GM23248 (cell line): ENCODE data around the gene EIF2S3. TPM values are rescaled to one million over a fixed set of nuclear protein-coding genes. Genes with fewer than 3 reads are reported as not detected.
"Not testable (repeated sequence)": the region's sequence is repeated elsewhere in the genome, so short reads cannot be mapped to it uniquely, and the experiment has no call there.

Experiments
- DNase-seq: peaks from one replicate; pipeline ENCODE4 v3.0.0-alpha.2; 2015
- H2AFZ ChIP-seq: fragments of 200-600 bp; sonication (generic); 2 replicates; pipeline ENCODE4 v1.6.1; 2016; ENCODE audit warnings: antibody characterized with exemption
- H3F3A ChIP-seq: fragments of 200-600 bp; sonication (generic); 2 replicates; pipeline ENCODE4 v1.6.1; 2016; ENCODE audit warnings: mild to moderate bottlenecking, antibody characterized with exemption, mixed run types; ENCODE audit not compliant: insufficient read depth
- H3K27ac ChIP-seq: fragments of 200-600 bp; sonication (generic); 2 replicates; pipeline ENCODE4 v1.5.1; 2016; ENCODE audit warnings: mild to moderate bottlenecking
- H3K27me3 ChIP-seq: fragments of 200-600 bp; sonication (generic); replicated peaks from 2 replicates; pipeline ENCODE4 v1.6.1; 2016; ENCODE audit warnings: mild to moderate bottlenecking; ENCODE audit not compliant: insufficient read depth
- H3K36me3 ChIP-seq: fragments of 200-600 bp; sonication (generic); 2 replicates; pipeline ENCODE4 v1.6.1; 2016; ENCODE audit warnings: low read depth, mild to moderate bottlenecking
- H3K4me1 ChIP-seq: fragments of 200-600 bp; sonication (generic); 2 replicates; pipeline ENCODE4 v1.6.1; 2016; ENCODE audit warnings: mild to moderate bottlenecking; ENCODE audit not compliant: insufficient read depth
- H3K4me2 ChIP-seq: fragments of 200-600 bp; sonication (generic); one replicate; pipeline ENCODE4 v1.6.1; 2016; ENCODE audit warnings: mild to moderate bottlenecking; ENCODE audit not compliant: unreplicated experiment
- H3K4me3 ChIP-seq: fragments of 200-600 bp; sonication (generic); 2 replicates; pipeline ENCODE4 v1.5.1; 2016; ENCODE audit warnings: mild to moderate bottlenecking
- H3K79me2 ChIP-seq: fragments of 200-600 bp; sonication (generic); 2 replicates; pipeline ENCODE4 v1.6.1; 2016; ENCODE audit warnings: mild to moderate bottlenecking; ENCODE audit not compliant: insufficient read depth
- H3K9ac ChIP-seq: fragments of 200-600 bp; sonication (generic); 2 replicates; pipeline ENCODE4 v1.6.1; 2016; ENCODE audit warnings: mild to moderate bottlenecking
- H3K9me2 ChIP-seq: fragments of 200-600 bp; sonication (generic); 2 replicates; pipeline ENCODE4 v1.6.1; 2016; ENCODE audit warnings: mixed run types, mild to moderate bottlenecking, moderate library complexity; ENCODE audit not compliant: insufficient read depth
- H3K9me3 ChIP-seq: fragments of 200-600 bp; sonication (generic); one replicate; pipeline ENCODE4 v1.6.1; 2017; ENCODE audit warnings: low read depth
- H4K20me1 ChIP-seq: fragments of 200-600 bp; sonication (generic); 2 replicates; pipeline ENCODE4 v1.6.0; 2016; ENCODE audit not compliant: insufficient read depth
- EZH2 ChIP-seq: fragments of 200-600 bp; sonication (generic); IDR thresholded peaks from 2 replicates; pipeline ENCODE4 v1.6.1; 2018; ENCODE audit warnings: antibody characterized with exemption, mild to moderate bottlenecking; ENCODE audit not compliant: insufficient read depth, poor library complexity, severe bottlenecking
- EZH2phosphoT487 ChIP-seq: fragments of 200-600 bp; sonication (generic); IDR thresholded peaks from 2 replicates; pipeline ENCODE4 v1.6.1; 2018; ENCODE audit warnings: antibody characterized with exemption, moderate library complexity, mild to moderate bottlenecking, low read depth; ENCODE audit not compliant: insufficient read depth
- WGBS, 2 experiments: methylation state at CpG; one replicate each; pipeline ENCODE4 v1.1.6; 2015 to 2017; ENCODE audit warnings: low lambda C conversion rate in 2 of 2, low coverage in 1 of 2; ENCODE audit errors: missing lambda C conversion rate in 2 of 2; 5-methylcytosine and 5-hydroxymethylcytosine counted together
- in situ Hi-C: fragments of 300-500 bp; cut with MboI; formaldehyde crosslinking; loops from 2 replicates; pipeline ENCODE4 v1.15.0; 2020
- polyA plus RNA-seq: library from polyadenylated mRNA; unstranded; fragments of >200 nt; fragmentation: Nextera tagmentation; extraction: Ambion mirVana; gene quantifications from 2 replicates; pipeline ENCODE4 v1.2.1, GENCODE V29; 2016
- total RNA-seq: library from RNA; depleted of rRNA; stranded (reverse); fragments of >200 nt; shearing (Covaris generic); gene quantifications from 2 replicates; pipeline ENCODE4 v1.2.3, GENCODE V29; 2014

The EIF2S3 gene
- total and polyA plus RNA-seq, 2 experiments from 2014 or later, result 57.2 to 190 TPM

GRCh38 chrX:24030597-24030996 is 24.2 kb upstream of the EIF2S3 start:
- Histone ChIP-seq H3K9me2 (no peaks in the 10 kb centered on the region), H3K36me3 (no peaks in the 10 kb centered on the region), H3K9ac (no peak overlapping the region), H3K4me2 (no peak overlapping the region), H3K27me3 (no peaks in the 10 kb centered on the region), H3K4me1 (no peaks in the 10 kb centered on the region), H3K4me3 (no peak overlapping the region), H3F3A (no peaks in the 10 kb centered on the region), H3K27ac (no peak overlapping the region), H4K20me1 (no peaks in the 10 kb centered on the region), H3K79me2 (no peaks in the 10 kb centered on the region), H2AFZ (no peak overlapping the region), H3K9me3 (no peaks in the 10 kb centered on the region)
- no peak for DNase-seq
- in situ Hi-C loops, result no loop called here
- WGBS, 2 experiments, result 64 to 67% methylated on average over 5 of the region's 5 CpGs
- TF ChIP-seq EZH2, result no peak
- TF ChIP-seq EZH2phosphoT487, result no peak

GRCh38 chrX:24034485-24034884 is 20.3 kb upstream of the EIF2S3 start:
- no peak overlapping the region for H3K4me2 ChIP-seq
- H3K4me1 ChIP-seq, result no peaks in the 10 kb centered on the region
- no peaks in the 10 kb centered on the region for H3K27me3 ChIP-seq
- no peak overlapping the region for H2AFZ ChIP-seq
- 64 to 78% methylated on average over 4 to 5 of the region's 5 CpGs for WGBS, 2 experiments
- no peak overlapping the region for H3K27ac ChIP-seq
- H3K4me3 ChIP-seq, result no peak overlapping the region
- TF ChIP-seq EZH2 (no peak), EZH2phosphoT487 (no peak)
- H3K9me2 ChIP-seq, result no peaks in the 10 kb centered on the region
- no peak for DNase-seq
- no peaks in the 10 kb centered on the region for H3K9me3 ChIP-seq
- no peak overlapping the region for H3K9ac ChIP-seq
- H3K79me2 ChIP-seq, result no peaks in the 10 kb centered on the region
- H4K20me1 ChIP-seq, result no peaks in the 10 kb centered on the region
- in situ Hi-C loops, result no loop called here
- no peaks in the 10 kb centered on the region for H3F3A ChIP-seq
- H3K36me3 ChIP-seq, result no peaks in the 10 kb centered on the region

- in situ Hi-C loops, result no loop called here
- Histone ChIP-seq H3K79me2 (no peaks in the 10 kb centered on the region), H3K27ac (no peak overlapping the region), H3K36me3 (no peaks in the 10 kb centered on the region), H3K4me1 (no peaks in the 10 kb centered on the region), H3K9me3 (no peaks in the 10 kb centered on the region), H2AFZ (no peak overlapping the region), H4K20me1 (no peaks in the 10 kb centered on the region), H3K9me2 (no peaks in the 10 kb centered on the region), H3K4me2 (no peak overlapping the region), H3K27me3 (no peaks in the 10 kb centered on the region), H3F3A (no peaks in the 10 kb centered on the region), H3K4me3 (no peak overlapping the region), H3K9ac (no peak overlapping the region)
- 48 to 70% methylated on average over 2 to 3 of the region's 4 CpGs for WGBS, 2 experiments
- no peak for TF ChIP-seq EZH2
- TF ChIP-seq EZH2phosphoT487, result no peak
- no peak for DNase-seq
Observed at GRCh38 chrX:24037729-24038128, 17.0 kb upstream of the EIF2S3 start.

GRCh38 chrX:24046060-24046459 is 8.7 kb upstream of the EIF2S3 start:
- H3K9me3 ChIP-seq, H4K20me1 ChIP-seq, DNase-seq, in situ Hi-C loops, H3K4me2 ChIP-seq, H3K9ac ChIP-seq, H3K4me1 ChIP-seq, H3K9me2 ChIP-seq, H3K4me3 ChIP-seq, H3F3A ChIP-seq, H3K36me3 ChIP-seq, H3K27ac ChIP-seq, H3K79me2 ChIP-seq, H3K27me3 ChIP-seq, H2AFZ ChIP-seq: not testable (repeated sequence)

GRCh38 chrX:24049643-24050042 is 5.1 kb upstream of the EIF2S3 start:
- H3K4me2 ChIP-seq, H3K9me3 ChIP-seq, H3K9me2 ChIP-seq, H3K9ac ChIP-seq, H3K27ac ChIP-seq, H3K27me3 ChIP-seq, H3K4me3 ChIP-seq, H4K20me1 ChIP-seq, H3F3A ChIP-seq, DNase-seq, H3K79me2 ChIP-seq, H2AFZ ChIP-seq, H3K36me3 ChIP-seq, H3K4me1 ChIP-seq, in situ Hi-C loops: not testable (repeated sequence)
- WGBS, 2 experiments, result 80 to 86% methylated on average over 6 to 16 of the region's 24 CpGs

- DNase-seq, H3K9ac ChIP-seq, H3K4me3 ChIP-seq, H3K27ac ChIP-seq, in situ Hi-C loops, H3F3A ChIP-seq, H3K9me3 ChIP-seq, H3K9me2 ChIP-seq, H4K20me1 ChIP-seq, H3K36me3 ChIP-seq, H3K4me1 ChIP-seq, H3K27me3 ChIP-seq, H3K4me2 ChIP-seq, H3K79me2 ChIP-seq, H2AFZ ChIP-seq: not testable (repeated sequence)
- 76 to 85% methylated on average over 14 to 25 of the region's 26 CpGs for WGBS, 2 experiments
Observed at GRCh38 chrX:24050522-24051318, 4.0 kb upstream of the EIF2S3 start.
